ACHN (cell line): ENCODE results near the gene SFXN4.

Experiments used
- DNase-seq: peaks from one replicate; pipeline ENCODE4 v3.0.0-alpha.2; 2015
- in situ Hi-C: cut with HindIII; loops from 2 replicates; pipeline ENCODE4 v1.10.0; 2017; ENCODE audit warnings: low sequenced_read_pairs, low pct_ligation_motif_present, low pct_unique_long_range_greater_than_20kb

The SFXN4 gene

GRCh38 chr10:119165171-119166117, at the start of gene SFXN4:
Gene SFXN4 (minus strand): TSS chr10:119165714. CDS start chr10:119165647, 67 bp downstream.
- in situ Hi-C loops, result no loop called here
- peak; percentile 69 for DNase-seq

- DNase-seq, result no peak
- in situ Hi-C loops, result loop anchor here (25.0 kb wide), 1 partner anchor 200 kb away; no protein-coding TSS in a partner anchor
These were observed 46.3 kb upstream of the SFXN4 start for GRCh38 chr10:119211625-119212441.

DNA sequence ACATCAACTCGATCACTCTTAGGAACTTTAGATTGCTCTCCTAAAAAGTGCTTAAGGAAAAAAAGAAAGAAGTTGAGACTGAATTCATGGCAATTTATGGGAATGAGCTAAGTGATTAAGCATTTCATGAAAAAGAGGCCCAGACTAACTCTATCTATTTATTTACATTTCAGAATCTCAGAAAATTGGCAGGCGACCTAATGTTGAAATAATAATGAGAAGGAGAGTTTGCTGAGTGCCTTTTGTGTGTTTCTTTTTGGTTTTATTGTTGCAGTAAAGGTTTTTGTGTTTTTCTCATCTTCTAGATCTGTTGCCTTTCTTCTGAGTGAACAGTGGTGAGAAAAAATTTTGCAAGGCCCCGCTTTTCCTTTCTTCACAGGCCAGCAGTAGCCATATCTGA, 45.7 kb upstream of the SFXN4 start:
- in situ Hi-C loops, result loop anchor here (25.0 kb wide), 1 partner anchor 201 kb away; no protein-coding TSS in a partner anchor
- no peak for DNase-seq

DNA sequence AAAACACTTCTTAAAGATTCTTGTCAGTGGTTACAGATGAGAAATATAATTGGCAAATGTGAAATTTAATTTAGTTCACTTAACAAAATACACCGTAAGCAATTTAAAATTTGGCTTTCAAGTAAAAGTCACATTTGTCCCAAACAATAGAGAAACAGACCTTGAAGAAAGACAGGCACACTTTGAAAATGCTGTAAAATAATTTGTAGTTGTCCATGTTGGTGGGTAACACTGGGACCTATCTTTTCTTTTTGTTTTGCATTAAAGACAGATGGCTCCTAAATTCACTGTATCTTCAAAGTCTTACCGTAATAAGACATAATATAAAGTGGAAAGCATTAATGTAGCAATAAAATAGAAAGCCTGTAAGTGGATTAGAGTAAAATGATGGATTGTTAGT, 45.1 kb upstream of the SFXN4 start:
- DNase-seq, result no peak
- in situ Hi-C loops, result loop anchor here (25.0 kb wide), 1 partner anchor 202 kb away; no protein-coding TSS in a partner anchor

GRCh38 chr10:119209736-119210355, 44.3 kb upstream of the SFXN4 start:
- DNase-seq, result peak; percentile 25
- in situ Hi-C loops, result loop anchor here (25.0 kb wide), 1 partner anchor 202 kb away; no protein-coding TSS in a partner anchor

GRCh38 chr10:119209035-119209735, 43.7 kb upstream of the SFXN4 start:
- peak; percentile 71 for DNase-seq
- in situ Hi-C loops, result loop anchor here (25.0 kb wide), 1 partner anchor 203 kb away; no protein-coding TSS in a partner anchor

DNA sequence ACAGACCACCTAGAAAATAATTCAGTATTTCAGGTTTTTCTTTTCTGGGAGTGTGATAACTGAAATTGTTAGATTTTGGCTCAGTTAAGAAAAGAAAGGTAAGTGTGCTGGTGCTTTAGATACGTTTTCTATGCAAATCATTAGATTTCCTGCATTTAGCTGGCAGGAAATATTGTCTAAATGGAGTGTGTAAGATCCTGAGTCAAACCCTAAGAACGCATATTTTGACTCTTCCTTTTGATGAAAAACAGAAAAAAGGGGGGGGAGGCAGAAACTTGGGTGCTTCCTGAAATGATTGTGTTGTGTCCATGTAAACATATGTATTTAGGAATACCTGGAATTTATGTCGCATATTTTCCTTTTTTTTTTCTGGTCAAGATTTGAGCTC, 43.0 kb upstream of the SFXN4 start:
- in situ Hi-C loops, result loop anchor here (25.0 kb wide), 1 partner anchor 204 kb away; no protein-coding TSS in a partner anchor
- DNase-seq, result peak; percentile 16

GRCh38 chr10:119207713-119208552, 42.4 kb upstream of the SFXN4 start:
- DNase-seq, result peak; percentile 66
- in situ Hi-C loops, result loop anchor here (25.0 kb wide), 1 partner anchor 204 kb away; no protein-coding TSS in a partner anchor

- in situ Hi-C loops, result loop anchor here (25.0 kb wide), 1 partner anchor 205 kb away; no protein-coding TSS in a partner anchor
- peak; percentile 98 for DNase-seq
These were observed 41.8 kb upstream of the SFXN4 start, which contains the start of gene GRK5 for GRCh38 chr10:119207366-119207666. Gene GRK5 (plus strand): TSS chr10:119207571. CDS start chr10:119207918, 347 bp downstream.

- in situ Hi-C loops, result loop anchor here (25.0 kb wide), 1 partner anchor 206 kb away; no protein-coding TSS in a partner anchor
- peak; percentile 73 for DNase-seq
These were observed 41.3 kb upstream of the SFXN4 start for GRCh38 chr10:119206603-119207365.

- in situ Hi-C loops, result loop anchor here (25.0 kb wide), 1 partner anchor 206 kb away; no protein-coding TSS in a partner anchor
- DNase-seq, result peak; percentile 34
These were observed 40.5 kb upstream of the SFXN4 start for GRCh38 chr10:119205894-119206602.

- no peak for DNase-seq
- in situ Hi-C loops, result loop anchor here (25.0 kb wide), 1 partner anchor 209 kb away; no protein-coding TSS in a partner anchor
These were observed 37.5 kb upstream of the SFXN4 start for GRCh38 chr10:119203006-119203405.

DNA sequence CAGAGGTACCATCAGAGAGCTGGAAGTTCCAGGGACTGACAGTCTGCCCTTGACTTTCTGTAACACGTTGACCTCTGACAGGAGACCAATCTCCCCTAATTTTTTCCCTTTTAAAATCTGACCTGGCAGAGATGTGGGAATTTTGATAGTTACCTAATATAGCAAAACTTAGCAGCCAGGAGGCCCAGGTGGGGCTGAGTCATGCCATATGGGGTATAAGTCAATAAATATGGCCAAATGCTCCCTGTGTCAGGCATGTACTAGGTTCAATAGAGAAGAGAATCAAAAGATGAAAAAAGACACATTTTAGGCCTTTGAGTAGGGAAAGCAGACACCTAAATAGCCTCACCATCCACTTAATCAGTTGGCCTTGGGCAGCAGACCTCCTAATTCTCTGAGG, 35.7 kb upstream of the SFXN4 start:
- DNase-seq, result no peak
- in situ Hi-C loops, result loop anchor here (25.0 kb wide), 1 partner anchor 211 kb away; no protein-coding TSS in a partner anchor

- in situ Hi-C loops, result no loop called here
- DNase-seq, result peak; percentile 81
These were observed 33.9 kb upstream of the SFXN4 start for GRCh38 chr10:119199231-119199992.

DNA sequence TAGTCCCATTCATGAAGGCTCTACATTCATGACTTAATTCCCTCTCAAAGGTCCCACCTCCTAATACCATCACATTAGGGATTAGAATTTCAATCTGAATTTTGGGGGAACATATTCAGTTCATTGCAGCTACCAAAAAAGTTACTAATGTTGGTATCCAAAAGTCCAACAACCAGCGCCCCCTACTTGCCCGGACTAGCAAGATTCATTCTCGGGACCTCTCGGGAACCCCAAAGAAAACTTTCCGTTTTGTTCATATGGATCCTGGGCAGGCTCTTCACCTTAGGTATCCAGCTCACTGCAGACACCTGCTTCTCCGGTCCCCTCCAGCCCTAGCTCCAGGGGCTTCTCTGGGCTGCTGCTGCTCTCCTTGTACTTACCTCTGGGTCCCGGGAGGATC, 32.9 kb upstream of the SFXN4 start:
- no peak for DNase-seq
- in situ Hi-C loops, result no loop called here
